ENCODE data around the gene SORCS3.

GRCh38 chr10:104937567-104937966, 296.5 kb downstream of the SORCS3 start:
- TF ChIP-seq CTCF (IDR thresholded peaks at IDR 0.05; ENCODE audit: poor library complexity, severe bottlenecking) (no peak), RAD21 (conservative IDR thresholded peaks at IDR 0.05) (no peak), REST (IDR thresholded peaks at IDR 0.05; ENCODE audit: borderline replicate concordance) (no peak), EZH2 (IDR thresholded peaks at IDR 0.05; ENCODE audit: borderline replicate concordance, insufficient read depth, low read length, poor library complexity, severe bottlenecking) (no peak), POLR2AphosphoS5 (IDR thresholded peaks at IDR 0.05) (no peak), EP300 (conservative IDR thresholded peaks at IDR 0.05; ENCODE audit: poor library complexity, severe bottlenecking) (no peak), MXI1 (conservative IDR thresholded peaks at IDR 0.05; ENCODE audit: poor library complexity, severe bottlenecking) (no peak)
